Uterus (tissue), 2 donors: ENCODE results near the gene CACNA1A.
"Not testable (repeated sequence)": the region's sequence is repeated elsewhere in the genome, so short reads cannot be mapped to it uniquely, and the experiment has no call there.

Experiments
- CTCF ChIP-seq, 4 experiments: fragments of 200-600 bp in 2 of 4; fragments of 450-650 bp in 2 of 4; sonication (generic) in 2 of 4; IDR thresholded peaks; one replicate each; pipeline ENCODE4 v1.5.1; 2016 to 2019; ENCODE audit warnings: antibody characterized with exemption in 4 of 4, mild to moderate bottlenecking in 2 of 4, moderate library complexity in 1 of 4
- POLR2A ChIP-seq, 2 donors: fragments of 450-650 bp; IDR thresholded peaks; one replicate each; pipeline ENCODE4 v1.6.1; 2016; ENCODE audit warnings: antibody characterized with exemption in 2 of 2, mild to moderate bottlenecking in 1 of 2, moderate library complexity in 1 of 2

GRCh38 chr19:13202112-13202511, 304.2 kb downstream of the CACNA1A start:
- not testable (repeated sequence) for TF ChIP-seq CTCF, POLR2A (IDR thresholded peaks at IDR 0.05)
